Right atrium auricular region (tissue), 2 donors: Measurements from ENCODE around the gene CAMK2N1. TPM values are rescaled to one million over a fixed set of nuclear protein-coding genes. Genes with fewer than 3 reads are reported as not detected.

Experiments
- DNase-seq: peaks from one replicate; pipeline ENCODE4 v3.0.0-alpha.2; 2019; ENCODE audit warnings: low spot score
- H3K27ac ChIP-seq, 2 donors: fragments of 200-600 bp; sonication (generic); 1 replicate in 1 of 2; 2 replicates in 1 of 2; pipeline ENCODE4 v1.5.1; 2016 to 2019
- H3K27me3 ChIP-seq, 2 donors: fragments of 200-600 bp; sonication (generic); one replicate each; pipeline versions ENCODE4 v1.5.1 to v1.6.0; 2017 to 2019
- H3K36me3 ChIP-seq: fragments of 200-600 bp; sonication (generic); one replicate; pipeline ENCODE4 v1.5.1; 2016
- H3K4me1 ChIP-seq, 2 donors: fragments of 200-600 bp; sonication (generic); one replicate each; pipeline versions ENCODE4 v1.5.1 to v1.6.0; 2017 to 2019
- H3K4me3 ChIP-seq, 2 donors: fragments of 200-600 bp; sonication (generic); 1 replicate in 1 of 2; 2 replicates in 1 of 2; pipeline ENCODE4 v1.5.1; 2017 to 2019; ENCODE audit warnings: mild to moderate bottlenecking in 1 of 2, moderate library complexity in 1 of 2
- H3K9me3 ChIP-seq, 2 donors: fragments of 200-600 bp; sonication (generic); one replicate each; pipeline ENCODE4 v1.5.1; 2019
- total RNA-seq, 2 donors: library from RNA; depleted of rRNA; stranded (reverse); fragments of >200 nt; gene quantifications; one replicate each; pipeline ENCODE4 v1.1.0, GENCODE V29; 2016
- TF ChIP-seq, protein P1 (sequence below), 2 donors: fragments of 200-600 bp; sonication (generic); IDR thresholded peaks; one replicate each; pipeline ENCODE4 v1.5.1; 2019; ENCODE audit warnings: antibody characterized with exemption in 2 of 2

The CAMK2N1 gene
- 10 to 100 TPM in 1 of 2 donors, 1 to 10 TPM in 1; 5.3 to 13.4 TPM for total RNA-seq

DNA sequence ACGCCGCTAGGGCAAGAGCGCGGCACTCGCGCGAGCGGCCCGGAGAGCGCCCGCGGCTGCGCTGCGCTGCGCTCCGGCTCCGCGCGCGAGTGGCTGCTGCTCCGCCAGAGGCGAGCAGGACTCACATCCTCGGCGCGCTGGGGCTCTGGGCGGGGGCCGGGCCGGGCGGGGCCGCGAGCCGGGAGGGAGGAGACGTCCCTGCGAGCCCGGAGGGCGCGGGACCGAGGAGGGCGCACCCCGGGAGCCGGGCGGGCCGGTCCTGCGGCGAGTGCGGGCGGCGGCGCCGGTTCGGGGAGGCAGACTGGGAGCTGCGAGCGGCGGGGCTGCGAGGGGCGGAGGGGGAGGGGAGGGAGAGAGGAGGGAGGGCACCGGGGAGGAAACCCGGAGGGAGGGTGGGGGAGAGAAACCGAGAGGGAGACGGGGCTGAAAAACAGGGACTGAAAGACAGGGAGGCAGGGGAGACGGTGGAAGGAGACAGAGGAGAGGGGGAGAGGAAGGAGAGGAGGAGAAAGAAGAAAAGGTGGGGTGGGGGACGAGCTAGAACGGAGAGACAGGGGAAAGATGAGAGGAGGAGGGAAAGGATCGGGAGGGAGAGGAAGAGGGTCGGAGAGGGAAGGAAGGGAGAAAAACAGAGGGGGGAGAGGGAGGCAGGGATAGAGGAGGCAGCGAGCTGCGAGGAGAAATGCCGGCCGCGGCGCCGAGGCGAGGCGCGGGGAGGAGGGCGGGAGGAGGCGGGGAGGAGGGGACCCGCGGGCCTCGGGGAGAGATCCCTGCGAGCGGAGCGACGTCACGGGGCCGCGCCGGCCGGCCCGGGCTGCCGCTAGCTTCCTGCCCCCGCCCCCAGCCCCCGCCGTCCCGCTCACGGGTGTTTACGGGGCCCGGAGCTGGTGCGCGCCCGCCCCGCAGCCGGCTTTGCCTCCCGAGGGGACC is at the start of gene CAMK2N1:
Gene CAMK2N1, minus strand, starts transcription at position 684 of the 930 bp plus-strand sequence. CDS start 831 bp downstream, outside the sequence.
- peak within 1 kb of the TSS; percentile 81 to 90 for H3K27ac ChIP-seq
- no peak for DNase-seq
- TF ChIP-seq, protein P1, sequence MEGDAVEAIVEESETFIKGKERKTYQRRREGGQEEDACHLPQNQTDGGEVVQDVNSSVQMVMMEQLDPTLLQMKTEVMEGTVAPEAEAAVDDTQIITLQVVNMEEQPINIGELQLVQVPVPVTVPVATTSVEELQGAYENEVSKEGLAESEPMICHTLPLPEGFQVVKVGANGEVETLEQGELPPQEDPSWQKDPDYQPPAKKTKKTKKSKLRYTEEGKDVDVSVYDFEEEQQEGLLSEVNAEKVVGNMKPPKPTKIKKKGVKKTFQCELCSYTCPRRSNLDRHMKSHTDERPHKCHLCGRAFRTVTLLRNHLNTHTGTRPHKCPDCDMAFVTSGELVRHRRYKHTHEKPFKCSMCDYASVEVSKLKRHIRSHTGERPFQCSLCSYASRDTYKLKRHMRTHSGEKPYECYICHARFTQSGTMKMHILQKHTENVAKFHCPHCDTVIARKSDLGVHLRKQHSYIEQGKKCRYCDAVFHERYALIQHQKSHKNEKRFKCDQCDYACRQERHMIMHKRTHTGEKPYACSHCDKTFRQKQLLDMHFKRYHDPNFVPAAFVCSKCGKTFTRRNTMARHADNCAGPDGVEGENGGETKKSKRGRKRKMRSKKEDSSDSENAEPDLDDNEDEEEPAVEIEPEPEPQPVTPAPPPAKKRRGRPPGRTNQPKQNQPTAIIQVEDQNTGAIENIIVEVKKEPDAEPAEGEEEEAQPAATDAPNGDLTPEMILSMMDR (IDR thresholded peaks at IDR 0.05) = no peak
- H3K4me1 ChIP-seq = peaks cover 0 to 19% of the 10 kb centered on the region in 2 donors
- no peaks in the 10 kb centered on the region for H3K9me3 ChIP-seq
- peak within 1 kb of the TSS; percentile 60 to 64 for H3K4me3 ChIP-seq
- no peaks in the 10 kb centered on the region for H3K27me3 ChIP-seq
- no peaks in the 10 kb centered on the region for H3K36me3 ChIP-seq

DNA sequence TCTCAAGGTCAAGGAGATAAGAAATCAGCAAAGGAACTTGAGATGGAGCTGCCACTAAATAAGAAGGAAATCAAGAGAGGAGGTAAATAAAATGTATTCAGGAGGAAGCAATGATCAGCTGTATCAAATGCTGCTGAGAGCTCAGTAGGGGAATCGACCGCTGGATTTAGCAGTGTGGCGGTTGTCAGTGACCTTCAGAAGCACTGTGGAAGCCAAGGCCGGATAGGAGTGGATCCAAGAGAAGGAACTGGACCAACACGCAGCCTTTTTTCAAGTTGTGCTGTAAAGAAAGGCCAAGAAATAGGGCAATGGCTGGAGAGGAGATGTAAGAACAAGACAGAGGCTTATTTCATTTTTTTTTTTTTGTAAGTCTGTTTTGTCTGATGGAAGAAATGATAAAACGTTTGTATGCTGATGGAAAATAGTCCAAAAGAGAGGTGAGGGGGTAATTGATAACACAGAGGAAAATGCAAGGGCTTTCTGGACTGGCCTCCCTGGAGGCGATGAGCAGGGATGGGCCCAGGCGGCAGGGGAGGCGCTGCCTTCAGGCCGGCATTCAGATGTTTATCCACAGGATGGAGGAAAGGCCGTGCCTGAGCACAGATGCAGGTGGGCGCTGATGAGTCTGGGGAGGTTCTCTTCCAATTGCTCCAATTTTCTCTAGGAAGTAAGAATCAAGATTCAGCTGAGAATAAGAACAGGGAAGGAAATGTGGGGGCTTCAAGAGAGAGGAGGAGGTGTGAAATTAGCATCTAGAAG is 48.8 kb upstream of the CAMK2N1 start:
- no peaks in the 10 kb centered on the region for H3K9me3 ChIP-seq
- H3K4me1 ChIP-seq = peaks cover 0 to 8% of the 10 kb centered on the region in 2 donors
- TF ChIP-seq, protein P1 (IDR thresholded peaks at IDR 0.05) = no peak
- H3K36me3 ChIP-seq = no peaks in the 10 kb centered on the region
- DNase-seq = no peak
- H3K27me3 ChIP-seq = no peaks in the 10 kb centered on the region
- H3K4me3 ChIP-seq = no peak overlapping the region
- H3K27ac ChIP-seq = peak overlapping the region in 1 of 2 donors; percentile 29

DNA sequence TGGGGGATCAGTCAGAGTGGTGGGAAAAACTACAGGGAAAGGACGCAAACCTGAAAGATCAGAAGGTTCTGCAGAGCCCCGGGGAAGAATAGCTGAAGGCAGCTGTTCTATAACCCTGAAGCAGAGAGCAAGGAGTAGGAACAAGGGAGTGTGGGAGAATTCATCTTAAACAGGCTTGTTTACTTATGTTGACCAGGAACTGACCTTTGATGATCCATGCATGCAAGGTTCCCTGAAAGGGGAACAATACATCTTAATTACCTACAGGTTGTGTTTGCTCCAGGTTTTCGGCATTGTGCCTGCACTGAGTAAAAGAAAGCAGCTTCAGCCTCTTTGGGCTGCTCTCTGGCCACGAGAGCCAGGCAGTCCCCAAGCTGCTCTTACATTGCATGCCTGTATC is 47.6 kb upstream of the CAMK2N1 start:
- DNase-seq = no peak
- H3K27me3 ChIP-seq = no peaks in the 10 kb centered on the region
- H3K4me1 ChIP-seq = peaks cover 0 to 8% of the 10 kb centered on the region in 2 donors
- H3K4me3 ChIP-seq = no peak overlapping the region
- H3K27ac ChIP-seq = no peak overlapping the region
- H3K36me3 ChIP-seq = no peaks in the 10 kb centered on the region
- H3K9me3 ChIP-seq = no peaks in the 10 kb centered on the region
- TF ChIP-seq, protein P1 (IDR thresholded peaks at IDR 0.05) = no peak

DNA sequence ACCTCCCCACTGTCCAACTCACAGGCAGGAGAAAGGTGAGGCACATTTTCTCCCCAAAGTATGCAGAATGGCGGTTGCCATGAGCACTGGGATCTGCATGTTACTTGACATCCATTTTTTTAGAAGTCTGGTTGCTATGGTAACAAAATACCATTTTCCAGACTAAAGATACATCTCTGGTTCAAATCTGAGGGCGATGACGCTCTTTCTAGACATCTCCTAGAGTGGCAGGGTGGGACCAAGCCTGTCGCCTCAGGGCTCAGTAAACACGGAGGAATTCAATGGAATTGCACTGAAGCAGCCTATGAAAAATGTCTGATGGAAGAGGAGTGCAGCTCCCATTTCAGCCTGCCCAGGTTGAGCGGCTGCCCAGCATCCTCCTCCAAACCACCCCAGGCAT is 44.9 kb upstream of the CAMK2N1 start:
- TF ChIP-seq, protein P1 (IDR thresholded peaks at IDR 0.05) = no peak
- Histone ChIP-seq H3K4me1 (peaks cover 0 to 8% of the 10 kb centered on the region in 2 donors), H3K9me3 (no peaks in the 10 kb centered on the region), H3K36me3 (no peaks in the 10 kb centered on the region), H3K27ac (no peak overlapping the region), H3K4me3 (no peak overlapping the region), H3K27me3 (no peaks in the 10 kb centered on the region)
- DNase-seq = no peak

DNA sequence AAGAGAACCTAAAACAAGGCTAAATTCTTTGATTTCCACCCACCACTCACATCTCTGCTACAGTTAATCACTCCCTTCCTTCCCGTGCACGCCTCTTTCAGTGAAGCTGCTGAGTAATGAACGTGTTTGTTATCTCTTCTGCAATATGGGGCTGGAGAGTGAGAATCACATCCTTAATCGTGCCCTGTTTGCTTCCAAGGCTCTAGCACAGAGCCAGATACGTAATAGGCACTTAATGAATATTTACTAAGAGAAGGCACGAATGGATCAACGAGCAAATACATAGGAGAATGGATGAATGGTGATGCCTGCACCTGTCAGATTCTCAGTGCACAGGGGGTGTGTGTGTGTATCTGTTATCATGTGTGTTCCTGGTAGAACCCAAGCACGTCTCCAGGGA is 44.3 kb upstream of the CAMK2N1 start:
- H3K9me3 ChIP-seq = no peaks in the 10 kb centered on the region
- no peak for DNase-seq
- H3K27me3 ChIP-seq = no peaks in the 10 kb centered on the region
- TF ChIP-seq, protein P1 (IDR thresholded peaks at IDR 0.05) = no peak
- no peak overlapping the region for H3K27ac ChIP-seq
- no peak overlapping the region for H3K4me3 ChIP-seq
- H3K36me3 ChIP-seq = no peaks in the 10 kb centered on the region
- peaks cover 0 to 8% of the 10 kb centered on the region in 2 donors for H3K4me1 ChIP-seq
